Liver (tissue), 9 donors: Measurements from ENCODE around the gene TSPAN32. TPM values are rescaled to one million over a fixed set of nuclear protein-coding genes. Genes with fewer than 3 reads are reported as not detected.

Experiments
- DNase-seq: peaks from one replicate; pipeline ENCODE4 v3.0.0-alpha.2; 2017; ENCODE audit warnings: low spot score
- H3K27ac ChIP-seq, 2 donors: one replicate each; pipeline ENCODE4 v1.7.0; 2013; ENCODE audit warnings: inconsistent platforms in 2 of 2, low read length in 2 of 2, control low read depth in 1 of 2, low read depth in 1 of 2, mild to moderate bottlenecking in 1 of 2
- H3K27me3 ChIP-seq, 4 donors: one replicate each; pipeline versions ENCODE4 v1.6.1 to v1.7.0; 2013; ENCODE audit warnings: low read length in 3 of 4, inconsistent platforms in 1 of 4, mild to moderate bottlenecking in 1 of 4, moderate library complexity in 1 of 4; ENCODE audit not compliant: control insufficient read depth in 4 of 4, insufficient read depth in 4 of 4
- H3K36me3 ChIP-seq, 4 donors: one replicate each; pipeline versions ENCODE4 v1.6.1 to v1.7.0; 2013; ENCODE audit warnings: low read length in 3 of 4, mild to moderate bottlenecking in 3 of 4, low read depth in 1 of 4, moderate library complexity in 1 of 4; ENCODE audit not compliant: control insufficient read depth in 4 of 4, insufficient read depth in 3 of 4
- H3K4me1 ChIP-seq, 4 donors: one replicate each; pipeline versions ENCODE4 v1.6.1 to v1.7.0; 2013; ENCODE audit warnings: low read length in 3 of 4, mild to moderate bottlenecking in 3 of 4, moderate library complexity in 1 of 4; ENCODE audit not compliant: control insufficient read depth in 4 of 4, insufficient read depth in 4 of 4
- H3K4me3 ChIP-seq, 3 donors: one replicate each; pipeline versions ENCODE4 v1.6.1 to v1.7.0; 2013; ENCODE audit warnings: low read length in 3 of 3, control low read depth in 1 of 3, low read depth in 1 of 3, mild to moderate bottlenecking in 1 of 3
- H3K9ac ChIP-seq, 2 donors: one replicate each; pipeline ENCODE4 v1.7.0; 2013; ENCODE audit warnings: low read length in 2 of 2, mild to moderate bottlenecking in 2 of 2, moderate library complexity in 2 of 2, control low read depth in 1 of 2, low read depth in 1 of 2
- H3K9me3 ChIP-seq, 4 donors: one replicate each; pipeline versions ENCODE4 v1.6.1 to v1.7.0; 2013; ENCODE audit warnings: low read length in 3 of 4; ENCODE audit not compliant: control insufficient read depth in 4 of 4
- EGR1 ChIP-seq, 2 donors: IDR thresholded peaks; 2 replicates each; pipeline ENCODE4 v1.6.1; 2016 to 2018; ENCODE audit warnings: antibody characterized with exemption in 2 of 2, low read depth in 2 of 2
- FOXA1 ChIP-seq: IDR thresholded peaks from 2 replicates; pipeline ENCODE4 v1.6.1; 2016; ENCODE audit warnings: antibody characterized with exemption
- FOXA2 ChIP-seq: IDR thresholded peaks from 2 replicates; pipeline ENCODE4 v1.6.1; 2016; ENCODE audit warnings: antibody characterized with exemption
- GABPA ChIP-seq, 2 donors: IDR thresholded peaks in 1 of 2; conservative IDR thresholded peaks in 1 of 2; 2 replicates each; pipeline ENCODE4 v1.6.1; 2016; ENCODE audit warnings: antibody characterized with exemption in 2 of 2, mild to moderate bottlenecking in 1 of 2, moderate library complexity in 1 of 2
- HNF4A ChIP-seq, 2 donors: conservative IDR thresholded peaks; 2 replicates each; pipeline ENCODE4 v1.6.1; 2016; ENCODE audit warnings: antibody characterized with exemption in 2 of 2, mild to moderate bottlenecking in 2 of 2
- HNF4G ChIP-seq: IDR thresholded peaks from 2 replicates; pipeline ENCODE4 v1.6.1; 2016; ENCODE audit warnings: antibody characterized with exemption
- JUND ChIP-seq, 2 donors: IDR thresholded peaks; 2 replicates each; pipeline ENCODE4 v1.6.1; 2016; ENCODE audit warnings: antibody characterized with exemption in 2 of 2
- NR2F2 ChIP-seq: IDR thresholded peaks from 2 replicates; pipeline ENCODE4 v1.6.1; 2016; ENCODE audit warnings: antibody characterized with exemption
- RAD21 ChIP-seq, 2 donors: IDR thresholded peaks; 2 replicates each; pipeline ENCODE4 v1.6.1; 2016; ENCODE audit warnings: antibody characterized with exemption in 2 of 2, mild to moderate bottlenecking in 2 of 2
- RXRA ChIP-seq, 2 donors: IDR thresholded peaks; 2 replicates each; pipeline ENCODE4 v1.6.1; 2017 to 2018; ENCODE audit warnings: antibody characterized with exemption in 2 of 2, mild to moderate bottlenecking in 1 of 2
- SP1 ChIP-seq: IDR thresholded peaks from 2 replicates; pipeline ENCODE4 v1.6.1; 2018; ENCODE audit warnings: antibody characterized with exemption, mild to moderate bottlenecking
- TAF1 ChIP-seq: conservative IDR thresholded peaks from 2 replicates; pipeline ENCODE4 v1.6.1; 2016; ENCODE audit warnings: antibody characterized with exemption, mild to moderate bottlenecking
- YY1 ChIP-seq: IDR thresholded peaks from 2 replicates; pipeline ENCODE4 v1.6.1; 2016; ENCODE audit warnings: antibody characterized with exemption, mild to moderate bottlenecking
- WGBS: extraction: QIAGEN DNeasy Blood & Tissue Kit; methylation state at CpG from one replicate; pipeline ENCODE4 v1.1.7; 2013; 5-methylcytosine and 5-hydroxymethylcytosine counted together
- polyA plus RNA-seq, 2 donors: library from polyadenylated mRNA; stranded (reverse) in 1 of 2; unstranded in 1 of 2; fragments of 200-250 nt in 1 of 2; fragments of >200 nt in 1 of 2; fragmentation: Nextera tagmentation in 1 of 2; extraction: Ambion mirVana in 1 of 2; gene quantifications; one replicate each; pipeline versions ENCODE4 v1.2.1 to v1.2.3, GENCODE V29; 2013 to 2015
- total RNA-seq, 2 donors: library from RNA; depleted of rRNA; stranded (reverse); fragments of >200 nt; gene quantifications; one replicate each; pipeline ENCODE4 v1.2.3, GENCODE V29; 2014
- TF ChIP-seq, protein P1 (sequence below): IDR thresholded peaks from 2 replicates; pipeline ENCODE4 v1.6.1; 2016; ENCODE audit warnings: antibody characterized with exemption
- TF ChIP-seq, protein P2 (sequence below): fragments of 150-350 bp; IDR thresholded peaks from 2 replicates; pipeline ENCODE4 v1.5.1; 2017; ENCODE audit warnings: improper control_type of control experiment, low read depth, low read length; ENCODE audit not compliant: missing input control
- TF ChIP-seq, protein P3 (sequence below): IDR thresholded peaks from 2 replicates; pipeline ENCODE4 v1.6.1; 2016; ENCODE audit warnings: antibody characterized with exemption
- TF ChIP-seq, protein P4 (sequence below): IDR thresholded peaks from 2 replicates; pipeline ENCODE4 v1.6.1; 2016; ENCODE audit warnings: antibody characterized with exemption
- TF ChIP-seq, protein P5 (sequence below): IDR thresholded peaks from 2 replicates; pipeline ENCODE4 v1.6.1; 2016; ENCODE audit warnings: antibody characterized with exemption, mild to moderate bottlenecking
- donor health status: healthy.
- donor health status: healthy.
- donor health status: healthy.
- donor health status: healthy.
- donor health status: healthy.

The TSPAN32 gene
- total and polyA plus RNA-seq, 4 donors = 0.25 to 71.4 (median 0.45) TPM

DNA sequence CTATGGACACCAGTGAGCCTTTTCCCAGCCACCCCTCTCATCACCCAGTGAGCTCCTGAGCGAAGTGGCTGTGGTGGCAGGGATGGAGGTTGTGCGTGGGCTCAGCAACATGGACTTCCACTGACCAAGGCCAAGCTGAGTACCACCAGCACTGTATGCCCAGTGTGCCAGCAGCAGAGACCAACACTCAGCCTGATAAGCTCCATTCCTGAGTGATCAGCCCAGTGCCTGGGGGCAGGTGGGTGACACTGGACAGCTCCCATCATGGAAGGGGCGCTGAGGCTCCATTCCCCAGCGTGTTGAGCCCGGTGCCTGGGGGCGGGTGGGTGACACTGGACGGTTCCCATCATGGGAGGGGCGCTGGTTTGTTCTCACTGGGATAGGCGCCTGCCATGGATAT lies 57.7 kb downstream of the TSPAN32 start:
- DNase-seq = no peak
- Histone ChIP-seq H3K27me3 (no peaks in the 10 kb centered on the region), H3K36me3 (no peaks in the 10 kb centered on the region), H3K9ac (no peak overlapping the region), H3K4me1 (no peaks in the 10 kb centered on the region), H3K9me3 (no peaks in the 10 kb centered on the region), H3K27ac (no peak overlapping the region), H3K4me3 (no peak overlapping the region)
- TF ChIP-seq GABPA (IDR thresholded peaks at IDR 0.05 in 1 of 2, conservative IDR thresholded peaks at IDR 0.05 in 1 of 2) (no peak), NR2F2 (no peak), JUND (IDR thresholded peaks at IDR 0.05) (no peak), SP1 (no peak), FOXA2 (no peak), TAF1 (no peak), RAD21 (IDR thresholded peaks at IDR 0.05) (no peak), HNF4A (conservative IDR thresholded peaks at IDR 0.05) (no peak), YY1 (no peak), HNF4G (no peak), FOXA1 (no peak)
- TF ChIP-seq, protein P1, sequence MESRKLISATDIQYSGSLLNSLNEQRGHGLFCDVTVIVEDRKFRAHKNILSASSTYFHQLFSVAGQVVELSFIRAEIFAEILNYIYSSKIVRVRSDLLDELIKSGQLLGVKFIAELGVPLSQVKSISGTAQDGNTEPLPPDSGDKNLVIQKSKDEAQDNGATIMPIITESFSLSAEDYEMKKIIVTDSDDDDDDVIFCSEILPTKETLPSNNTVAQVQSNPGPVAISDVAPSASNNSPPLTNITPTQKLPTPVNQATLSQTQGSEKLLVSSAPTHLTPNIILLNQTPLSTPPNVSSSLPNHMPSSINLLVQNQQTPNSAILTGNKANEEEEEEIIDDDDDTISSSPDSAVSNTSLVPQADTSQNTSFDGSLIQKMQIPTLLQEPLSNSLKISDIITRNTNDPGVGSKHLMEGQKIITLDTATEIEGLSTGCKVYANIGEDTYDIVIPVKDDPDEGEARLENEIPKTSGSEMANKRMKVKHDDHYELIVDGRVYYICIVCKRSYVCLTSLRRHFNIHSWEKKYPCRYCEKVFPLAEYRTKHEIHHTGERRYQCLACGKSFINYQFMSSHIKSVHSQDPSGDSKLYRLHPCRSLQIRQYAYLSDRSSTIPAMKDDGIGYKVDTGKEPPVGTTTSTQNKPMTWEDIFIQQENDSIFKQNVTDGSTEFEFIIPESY = no peak
- TF ChIP-seq, protein P2, sequence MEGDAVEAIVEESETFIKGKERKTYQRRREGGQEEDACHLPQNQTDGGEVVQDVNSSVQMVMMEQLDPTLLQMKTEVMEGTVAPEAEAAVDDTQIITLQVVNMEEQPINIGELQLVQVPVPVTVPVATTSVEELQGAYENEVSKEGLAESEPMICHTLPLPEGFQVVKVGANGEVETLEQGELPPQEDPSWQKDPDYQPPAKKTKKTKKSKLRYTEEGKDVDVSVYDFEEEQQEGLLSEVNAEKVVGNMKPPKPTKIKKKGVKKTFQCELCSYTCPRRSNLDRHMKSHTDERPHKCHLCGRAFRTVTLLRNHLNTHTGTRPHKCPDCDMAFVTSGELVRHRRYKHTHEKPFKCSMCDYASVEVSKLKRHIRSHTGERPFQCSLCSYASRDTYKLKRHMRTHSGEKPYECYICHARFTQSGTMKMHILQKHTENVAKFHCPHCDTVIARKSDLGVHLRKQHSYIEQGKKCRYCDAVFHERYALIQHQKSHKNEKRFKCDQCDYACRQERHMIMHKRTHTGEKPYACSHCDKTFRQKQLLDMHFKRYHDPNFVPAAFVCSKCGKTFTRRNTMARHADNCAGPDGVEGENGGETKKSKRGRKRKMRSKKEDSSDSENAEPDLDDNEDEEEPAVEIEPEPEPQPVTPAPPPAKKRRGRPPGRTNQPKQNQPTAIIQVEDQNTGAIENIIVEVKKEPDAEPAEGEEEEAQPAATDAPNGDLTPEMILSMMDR = no peak
- TF ChIP-seq, protein P3, sequence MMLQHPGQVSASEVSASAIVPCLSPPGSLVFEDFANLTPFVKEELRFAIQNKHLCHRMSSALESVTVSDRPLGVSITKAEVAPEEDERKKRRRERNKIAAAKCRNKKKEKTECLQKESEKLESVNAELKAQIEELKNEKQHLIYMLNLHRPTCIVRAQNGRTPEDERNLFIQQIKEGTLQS = no peak
- TF ChIP-seq, protein P4, sequence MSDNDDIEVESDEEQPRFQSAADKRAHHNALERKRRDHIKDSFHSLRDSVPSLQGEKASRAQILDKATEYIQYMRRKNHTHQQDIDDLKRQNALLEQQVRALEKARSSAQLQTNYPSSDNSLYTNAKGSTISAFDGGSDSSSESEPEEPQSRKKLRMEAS = no peak
- TF ChIP-seq, protein P5, sequence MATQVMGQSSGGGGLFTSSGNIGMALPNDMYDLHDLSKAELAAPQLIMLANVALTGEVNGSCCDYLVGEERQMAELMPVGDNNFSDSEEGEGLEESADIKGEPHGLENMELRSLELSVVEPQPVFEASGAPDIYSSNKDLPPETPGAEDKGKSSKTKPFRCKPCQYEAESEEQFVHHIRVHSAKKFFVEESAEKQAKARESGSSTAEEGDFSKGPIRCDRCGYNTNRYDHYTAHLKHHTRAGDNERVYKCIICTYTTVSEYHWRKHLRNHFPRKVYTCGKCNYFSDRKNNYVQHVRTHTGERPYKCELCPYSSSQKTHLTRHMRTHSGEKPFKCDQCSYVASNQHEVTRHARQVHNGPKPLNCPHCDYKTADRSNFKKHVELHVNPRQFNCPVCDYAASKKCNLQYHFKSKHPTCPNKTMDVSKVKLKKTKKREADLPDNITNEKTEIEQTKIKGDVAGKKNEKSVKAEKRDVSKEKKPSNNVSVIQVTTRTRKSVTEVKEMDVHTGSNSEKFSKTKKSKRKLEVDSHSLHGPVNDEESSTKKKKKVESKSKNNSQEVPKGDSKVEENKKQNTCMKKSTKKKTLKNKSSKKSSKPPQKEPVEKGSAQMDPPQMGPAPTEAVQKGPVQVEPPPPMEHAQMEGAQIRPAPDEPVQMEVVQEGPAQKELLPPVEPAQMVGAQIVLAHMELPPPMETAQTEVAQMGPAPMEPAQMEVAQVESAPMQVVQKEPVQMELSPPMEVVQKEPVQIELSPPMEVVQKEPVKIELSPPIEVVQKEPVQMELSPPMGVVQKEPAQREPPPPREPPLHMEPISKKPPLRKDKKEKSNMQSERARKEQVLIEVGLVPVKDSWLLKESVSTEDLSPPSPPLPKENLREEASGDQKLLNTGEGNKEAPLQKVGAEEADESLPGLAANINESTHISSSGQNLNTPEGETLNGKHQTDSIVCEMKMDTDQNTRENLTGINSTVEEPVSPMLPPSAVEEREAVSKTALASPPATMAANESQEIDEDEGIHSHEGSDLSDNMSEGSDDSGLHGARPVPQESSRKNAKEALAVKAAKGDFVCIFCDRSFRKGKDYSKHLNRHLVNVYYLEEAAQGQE = no peak
- 97% methylated on average over 9 of the region's 9 CpGs for WGBS

DNA sequence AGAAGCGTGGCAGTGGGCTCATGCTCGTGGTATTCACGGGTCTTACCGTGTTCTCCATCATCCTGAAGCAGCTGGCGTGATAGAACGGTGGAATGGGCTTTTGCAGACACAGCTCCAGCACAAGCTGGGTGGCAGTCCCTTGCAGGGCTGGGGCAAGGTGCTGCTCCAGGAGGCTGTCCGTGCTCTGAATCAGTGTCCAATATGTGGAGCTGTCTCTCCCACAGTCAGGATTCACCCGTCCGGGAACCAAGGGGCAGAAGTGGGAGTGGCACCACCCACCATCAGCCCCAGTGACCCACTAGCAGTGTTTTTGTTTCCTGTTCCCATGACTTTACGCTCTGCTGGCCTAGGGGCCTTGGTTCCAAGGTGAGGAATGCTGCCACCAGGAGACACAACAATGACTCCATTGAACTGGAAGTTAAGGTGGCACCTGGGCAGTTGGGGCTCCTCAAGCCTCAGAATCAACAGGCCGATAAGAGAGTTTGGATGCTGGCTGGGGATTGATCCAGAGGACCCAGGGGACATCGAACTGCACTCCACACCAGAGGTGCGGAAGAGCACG lies 58.3 kb downstream of the TSPAN32 start:
- H3K4me1 ChIP-seq = no peaks in the 10 kb centered on the region
- no peak overlapping the region for H3K9ac ChIP-seq
- H3K4me3 ChIP-seq = no peak overlapping the region
- 90% methylated on average over 14 of the region's 14 CpGs for WGBS
- H3K9me3 ChIP-seq = no peaks in the 10 kb centered on the region
- no peak for DNase-seq
- H3K27me3 ChIP-seq = no peaks in the 10 kb centered on the region
- H3K36me3 ChIP-seq = no peaks in the 10 kb centered on the region
- no peak overlapping the region for H3K27ac ChIP-seq
- TF ChIP-seq EGR1 (IDR thresholded peaks at IDR 0.05; ENCODE audit: low read depth in 2 of 2) (no peak), YY1 (no peak), SP1 (no peak), HNF4G (no peak), HNF4A (conservative IDR thresholded peaks at IDR 0.05) (no peak), RXRA (IDR thresholded peaks at IDR 0.05) (no peak), NR2F2 (no peak), FOXA1 (no peak), RAD21 (IDR thresholded peaks at IDR 0.05) (no peak), TAF1 (no peak)
- TF ChIP-seq, protein P4 = no peak
- TF ChIP-seq, protein P5 = no peak
- TF ChIP-seq, protein P1 = no peak
